ENCODE results near the gene LRP2.
A peak's percentile ranks its signal among the peaks of the same experiment; 100 is the strongest.

Gene LRP2

DNA sequence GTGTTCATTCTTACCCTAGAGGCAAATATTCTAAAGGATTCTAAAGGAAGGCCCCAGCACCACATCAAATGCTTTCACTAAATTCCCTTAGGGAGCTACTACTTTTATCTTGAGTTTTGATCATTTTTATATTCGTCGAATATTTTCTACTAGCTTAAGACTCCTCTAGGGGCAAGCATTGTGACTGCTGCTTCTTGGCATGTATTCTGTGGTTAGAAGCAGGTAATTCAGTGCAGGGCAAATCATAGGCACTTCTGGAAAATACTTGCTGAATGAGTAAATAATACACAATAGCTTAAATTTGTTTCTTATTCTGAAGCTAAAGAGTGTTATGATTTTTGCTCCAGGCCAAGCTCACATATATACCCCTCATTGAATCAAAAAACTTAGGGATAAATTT lies 136.4 kb downstream of the LRP2 start:
- no peak for DNase-seq (ENCODE audit: low read depth, low spot score)
- no peak for TF ChIP-seq EZH2 (IDR thresholded peaks at IDR 0.05)
- Histone ChIP-seq H3K27ac (no peak overlapping the region), H3K4me3 (no peak overlapping the region), H3K36me3 (ENCODE audit: insufficient read depth, low read length) (no peaks in the 10 kb centered on the region), H3K9ac (ENCODE audit: insufficient read length) (no peak overlapping the region), H3K9me3 (ENCODE audit: low read depth, low read length) (no peaks in the 10 kb centered on the region)

DNA sequence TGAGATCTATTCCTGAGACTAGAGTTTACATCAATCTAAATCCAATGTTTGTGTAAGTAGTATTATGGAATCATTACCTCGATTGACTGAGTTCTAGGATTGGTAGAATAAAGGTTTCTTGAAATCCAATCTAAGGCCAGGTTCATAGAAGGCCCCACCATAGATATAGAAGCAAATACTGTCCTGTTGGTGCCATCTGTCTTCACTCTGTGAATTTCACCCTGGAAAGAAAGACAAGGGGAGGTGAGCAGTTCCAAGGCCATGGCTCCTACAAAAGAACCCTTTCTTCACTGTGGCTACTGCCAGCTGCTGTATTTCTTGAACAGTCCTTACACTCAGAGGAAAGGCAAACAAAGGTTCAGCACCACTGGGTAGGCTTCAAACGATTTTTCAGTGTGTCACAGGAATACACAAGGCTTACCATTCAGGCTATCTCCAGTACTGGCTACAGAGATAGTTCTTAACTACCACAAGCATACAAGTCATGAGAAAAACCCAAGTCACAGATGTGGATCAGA lies 137.0 kb downstream of the LRP2 start:
- H3K36me3 ChIP-seq (ENCODE audit: insufficient read depth, low read length) = no peaks in the 10 kb centered on the region
- TF ChIP-seq POLR2AphosphoS5 (IDR thresholded peaks at IDR 0.05; ENCODE audit: borderline replicate concordance, low read depth, low read length) (no peak), EZH2 (IDR thresholded peaks at IDR 0.05) (no peak), FOXP2 (optimal IDR thresholded peaks at IDR 0.05; ENCODE audit: control extremely low read depth, extremely low read length, insufficient read depth) (no peak)
- H3K9me3 ChIP-seq (ENCODE audit: low read depth, low read length) = no peaks in the 10 kb centered on the region
- DNase-seq (ENCODE audit: low read depth, low spot score) = no peak
- no peak overlapping the region for H3K4me3 ChIP-seq
- H3K27ac ChIP-seq = no peak overlapping the region
- no peak overlapping the region for H3K9ac ChIP-seq (ENCODE audit: insufficient read length)

DNA sequence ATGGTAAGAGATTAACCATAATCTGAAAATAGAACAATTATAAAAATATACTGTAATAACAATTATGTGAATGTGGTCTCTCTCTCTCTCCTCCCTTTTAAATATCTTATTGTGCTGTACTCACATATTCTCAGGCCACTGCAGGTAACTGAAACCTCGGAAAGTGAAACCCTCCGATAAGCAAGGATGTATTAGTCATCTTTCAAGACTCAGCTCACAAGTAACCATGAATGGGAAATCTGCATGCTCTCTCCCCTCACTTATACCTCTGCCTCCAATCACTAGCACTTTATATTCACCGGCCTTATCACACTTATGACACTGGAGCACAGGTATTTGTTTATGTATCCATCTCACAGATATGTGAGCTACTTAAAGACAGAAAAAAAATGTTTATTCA lies 139.7 kb downstream of the LRP2 start:
- DNase-seq (ENCODE audit: low read depth, low spot score) = no peak
- Histone ChIP-seq H3K27ac (no peak overlapping the region), H3K36me3 (ENCODE audit: insufficient read depth, low read length) (no peaks in the 10 kb centered on the region), H3K4me3 (no peak overlapping the region), H3K9ac (ENCODE audit: insufficient read length) (no peak overlapping the region), H3K9me3 (ENCODE audit: low read depth, low read length) (no peaks in the 10 kb centered on the region)
- no peak for TF ChIP-seq EZH2 (IDR thresholded peaks at IDR 0.05)
- TF ChIP-seq FOXP2 (optimal IDR thresholded peaks at IDR 0.05; ENCODE audit: control extremely low read depth, extremely low read length, insufficient read depth) = no peak
- no peak for TF ChIP-seq POLR2AphosphoS5 (IDR thresholded peaks at IDR 0.05; ENCODE audit: borderline replicate concordance, low read depth, low read length)

DNA sequence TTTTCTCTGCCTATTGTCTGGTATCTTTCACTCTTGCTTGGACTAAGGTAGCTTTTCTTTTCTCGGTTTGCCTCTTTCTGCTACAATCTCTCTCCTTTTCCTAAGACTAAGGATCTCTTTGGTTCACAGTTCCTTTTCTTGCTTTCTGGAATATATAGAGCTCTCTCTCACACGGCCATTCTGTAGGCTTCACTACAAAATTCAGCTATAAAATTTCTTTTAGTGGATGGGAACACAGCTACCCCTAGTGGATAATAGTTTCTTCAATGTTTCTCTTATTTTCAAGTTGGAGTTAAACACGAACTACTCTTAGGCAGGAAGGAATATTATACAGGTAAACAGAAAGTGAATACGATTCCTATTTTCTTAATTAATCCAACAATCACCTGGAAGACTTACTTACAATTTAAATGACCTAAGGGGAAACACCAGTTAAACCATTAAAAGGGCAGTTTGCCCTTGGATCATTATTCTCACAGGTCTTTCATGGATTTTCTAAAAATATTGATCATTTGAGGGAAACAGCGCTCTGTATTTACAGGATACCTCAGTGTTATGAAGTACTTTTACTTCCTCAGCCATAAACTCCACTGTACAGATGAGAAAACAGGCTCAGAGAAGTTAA lies 140.5 kb downstream of the LRP2 start:
- no peak overlapping the region for H3K9ac ChIP-seq (ENCODE audit: insufficient read length)
- no peak overlapping the region for H3K4me3 ChIP-seq
- no peak overlapping the region for H3K27ac ChIP-seq
- DNase-seq (ENCODE audit: low read depth, low spot score) = peak; percentile 12
- no peaks in the 10 kb centered on the region for H3K36me3 ChIP-seq (ENCODE audit: insufficient read depth, low read length)
- no peak for TF ChIP-seq POLR2AphosphoS5 (IDR thresholded peaks at IDR 0.05; ENCODE audit: borderline replicate concordance, low read depth, low read length)
- no peak for TF ChIP-seq EZH2 (IDR thresholded peaks at IDR 0.05)
- TF ChIP-seq FOXP2 (optimal IDR thresholded peaks at IDR 0.05; ENCODE audit: control extremely low read depth, extremely low read length, insufficient read depth) = no peak
- no peaks in the 10 kb centered on the region for H3K9me3 ChIP-seq (ENCODE audit: low read depth, low read length)

DNA sequence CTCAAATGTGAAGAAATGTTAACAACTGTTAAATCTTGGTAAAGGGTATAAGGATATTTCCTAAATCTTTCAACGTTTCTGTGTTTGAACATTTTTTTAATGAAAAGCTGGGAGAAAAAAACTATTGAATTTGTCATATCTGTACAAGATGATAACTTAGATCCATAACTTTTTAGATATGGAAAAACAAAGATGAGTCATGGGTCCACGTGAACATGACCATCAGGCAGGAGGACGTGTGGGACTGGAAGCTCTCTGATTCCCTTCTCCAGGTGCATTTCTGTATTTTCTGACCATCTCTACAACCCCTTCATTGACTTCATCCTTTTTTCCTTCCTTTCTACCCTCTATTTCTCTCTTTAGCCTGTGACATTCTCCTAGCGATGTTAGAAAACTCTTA lies 151.4 kb downstream of the LRP2 start:
- Histone ChIP-seq H3K9me3 (ENCODE audit: low read depth, low read length) (no peaks in the 10 kb centered on the region), H3K9ac (ENCODE audit: insufficient read length) (no peak overlapping the region), H3K4me3 (no peak overlapping the region), H3K27ac (no peak overlapping the region), H3K36me3 (ENCODE audit: insufficient read depth, low read length) (no peaks in the 10 kb centered on the region)
- DNase-seq (ENCODE audit: low read depth, low spot score) = no peak
- no peak for TF ChIP-seq POLR2AphosphoS5 (IDR thresholded peaks at IDR 0.05; ENCODE audit: borderline replicate concordance, low read depth, low read length)
- no peak for TF ChIP-seq FOXP2 (optimal IDR thresholded peaks at IDR 0.05; ENCODE audit: control extremely low read depth, extremely low read length, insufficient read depth)
- TF ChIP-seq EZH2 (IDR thresholded peaks at IDR 0.05) = no peak

DNA sequence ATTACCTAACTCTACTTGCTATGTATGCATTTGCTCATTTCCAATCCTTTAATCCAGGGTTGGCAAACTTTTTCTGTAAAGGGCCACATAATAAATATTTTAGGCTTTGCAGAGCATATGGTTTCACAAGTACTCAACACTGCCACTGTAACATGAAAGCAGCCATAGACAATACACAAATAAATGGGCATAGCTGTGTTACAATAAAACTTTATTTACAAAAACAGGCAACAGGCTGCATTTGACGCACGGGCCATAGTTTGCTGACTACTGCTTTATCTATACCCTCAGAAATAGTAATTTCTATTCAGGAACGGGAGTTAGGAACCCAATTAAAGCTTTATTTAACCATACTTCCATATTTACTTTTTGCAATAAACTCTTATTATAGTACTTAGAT lies 154.3 kb downstream of the LRP2 start:
- no peaks in the 10 kb centered on the region for H3K9me3 ChIP-seq (ENCODE audit: low read depth, low read length)
- no peak overlapping the region for H3K4me3 ChIP-seq
- TF ChIP-seq FOXP2 (optimal IDR thresholded peaks at IDR 0.05; ENCODE audit: control extremely low read depth, extremely low read length, insufficient read depth) = no peak
- TF ChIP-seq POLR2AphosphoS5 (IDR thresholded peaks at IDR 0.05; ENCODE audit: borderline replicate concordance, low read depth, low read length) = no peak
- TF ChIP-seq EZH2 (IDR thresholded peaks at IDR 0.05) = no peak
- DNase-seq (ENCODE audit: low read depth, low spot score) = no peak
- H3K9ac ChIP-seq (ENCODE audit: insufficient read length) = no peak overlapping the region
- H3K36me3 ChIP-seq (ENCODE audit: insufficient read depth, low read length) = no peaks in the 10 kb centered on the region
- H3K27ac ChIP-seq = no peak overlapping the region

DNA sequence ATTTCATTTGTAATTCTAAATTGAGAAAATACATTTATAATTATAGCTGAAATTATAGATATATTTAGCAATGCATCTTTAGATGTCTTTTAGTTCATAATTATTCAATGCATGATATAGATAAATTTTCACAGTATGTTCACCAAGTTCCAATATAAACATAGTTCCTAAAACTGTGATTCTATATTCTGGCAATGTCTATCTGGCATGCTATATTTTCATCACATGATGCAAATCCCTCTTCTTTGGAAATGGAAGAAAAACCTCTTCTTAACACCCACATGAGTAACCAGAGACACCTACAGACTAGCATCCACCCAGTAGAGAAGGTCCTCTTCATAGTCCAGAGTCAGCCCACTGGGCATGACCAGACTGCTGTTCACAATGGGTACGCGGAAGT lies 157.2 kb downstream of the LRP2 start:
- TF ChIP-seq FOXP2 (optimal IDR thresholded peaks at IDR 0.05; ENCODE audit: control extremely low read depth, extremely low read length, insufficient read depth) (no peak), EZH2 (IDR thresholded peaks at IDR 0.05) (no peak), POLR2AphosphoS5 (IDR thresholded peaks at IDR 0.05; ENCODE audit: borderline replicate concordance, low read depth, low read length) (no peak)
- Histone ChIP-seq H3K4me3 (no peak overlapping the region), H3K36me3 (ENCODE audit: insufficient read depth, low read length) (no peaks in the 10 kb centered on the region)

DNA sequence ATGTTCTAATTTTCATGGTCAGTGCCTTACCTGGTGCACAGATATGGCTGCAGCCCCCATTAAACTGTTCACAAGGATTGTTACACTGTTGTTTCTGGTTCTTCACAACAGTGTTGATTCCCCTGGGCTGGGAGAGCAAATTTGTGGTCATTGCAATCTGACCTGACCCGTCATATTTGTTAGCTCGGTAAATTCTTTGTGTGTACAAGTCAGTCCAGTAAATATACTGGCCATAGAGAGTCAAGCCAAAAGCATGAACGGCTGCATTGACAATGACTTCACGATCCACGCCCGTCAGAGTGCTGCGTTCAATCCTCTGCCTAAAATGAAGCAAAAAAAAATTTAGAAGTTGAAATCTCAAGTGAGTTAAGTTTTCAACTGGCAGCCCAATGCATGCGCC lies 158.4 kb downstream of the LRP2 start:
- no peak overlapping the region for H3K27ac ChIP-seq
- no peaks in the 10 kb centered on the region for H3K9me3 ChIP-seq (ENCODE audit: low read depth, low read length)
- H3K4me3 ChIP-seq = no peak overlapping the region
- H3K36me3 ChIP-seq (ENCODE audit: insufficient read depth, low read length) = no peaks in the 10 kb centered on the region
- TF ChIP-seq FOXP2 (optimal IDR thresholded peaks at IDR 0.05; ENCODE audit: control extremely low read depth, extremely low read length, insufficient read depth) (no peak), POLR2AphosphoS5 (IDR thresholded peaks at IDR 0.05; ENCODE audit: borderline replicate concordance, low read depth, low read length) (no peak), EZH2 (IDR thresholded peaks at IDR 0.05) (no peak)
- H3K9ac ChIP-seq (ENCODE audit: insufficient read length) = no peak overlapping the region
- DNase-seq (ENCODE audit: low read depth, low spot score) = no peak

More for the DNA sequence above, 157.2 kb downstream of the LRP2 start:
- no peak for DNase-seq (ENCODE audit: low read depth, low spot score)
- no peak overlapping the region for H3K9ac ChIP-seq (ENCODE audit: insufficient read length)
- no peak overlapping the region for H3K27ac ChIP-seq
- H3K9me3 ChIP-seq (ENCODE audit: low read depth, low read length) = no peaks in the 10 kb centered on the region

DNA sequence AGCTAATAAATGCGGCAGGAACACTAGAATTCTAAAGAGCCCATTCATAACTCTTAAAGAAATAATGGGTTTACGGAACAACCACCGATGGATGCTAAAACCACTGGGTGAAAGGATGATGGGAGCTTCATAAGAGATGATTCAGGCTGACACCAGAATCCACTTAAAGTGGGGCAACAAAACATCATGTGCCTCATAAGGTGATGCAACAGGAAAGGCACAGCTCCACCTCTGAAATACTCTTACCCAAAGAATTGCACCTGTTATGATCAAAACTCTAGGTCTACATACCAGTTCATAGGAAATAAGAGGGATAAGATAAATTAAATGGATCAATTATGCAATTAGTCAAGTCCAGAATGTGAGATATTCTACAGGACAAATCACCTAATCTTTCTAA lies 161.6 kb downstream of the LRP2 start:
- no peaks in the 10 kb centered on the region for H3K9me3 ChIP-seq (ENCODE audit: low read depth, low read length)
- no peak overlapping the region for H3K4me3 ChIP-seq
- TF ChIP-seq FOXP2 (optimal IDR thresholded peaks at IDR 0.05; ENCODE audit: control extremely low read depth, extremely low read length, insufficient read depth) (no peak), POLR2AphosphoS5 (IDR thresholded peaks at IDR 0.05; ENCODE audit: borderline replicate concordance, low read depth, low read length) (no peak), EZH2 (IDR thresholded peaks at IDR 0.05) (no peak)
- no peak overlapping the region for H3K27ac ChIP-seq
- no peaks in the 10 kb centered on the region for H3K36me3 ChIP-seq (ENCODE audit: insufficient read depth, low read length)
- DNase-seq (ENCODE audit: low read depth, low spot score) = no peak
- H3K9ac ChIP-seq (ENCODE audit: insufficient read length) = no peak overlapping the region

Data from SK-N-MC (cell line).